Hypothalamus (tissue), 51 donors: ENCODE results near the gene MGME1.
"Not testable (repeated sequence)": the region's sequence is repeated elsewhere in the genome, so short reads cannot be mapped to it uniquely, and the experiment has no call there.

Experiments used
- DNase-seq, 51 donors: peaks; one replicate each; lab custom pipeline; 2025; lab: John Stamatoyannopoulos, UW

MGME1 gene

DNA sequence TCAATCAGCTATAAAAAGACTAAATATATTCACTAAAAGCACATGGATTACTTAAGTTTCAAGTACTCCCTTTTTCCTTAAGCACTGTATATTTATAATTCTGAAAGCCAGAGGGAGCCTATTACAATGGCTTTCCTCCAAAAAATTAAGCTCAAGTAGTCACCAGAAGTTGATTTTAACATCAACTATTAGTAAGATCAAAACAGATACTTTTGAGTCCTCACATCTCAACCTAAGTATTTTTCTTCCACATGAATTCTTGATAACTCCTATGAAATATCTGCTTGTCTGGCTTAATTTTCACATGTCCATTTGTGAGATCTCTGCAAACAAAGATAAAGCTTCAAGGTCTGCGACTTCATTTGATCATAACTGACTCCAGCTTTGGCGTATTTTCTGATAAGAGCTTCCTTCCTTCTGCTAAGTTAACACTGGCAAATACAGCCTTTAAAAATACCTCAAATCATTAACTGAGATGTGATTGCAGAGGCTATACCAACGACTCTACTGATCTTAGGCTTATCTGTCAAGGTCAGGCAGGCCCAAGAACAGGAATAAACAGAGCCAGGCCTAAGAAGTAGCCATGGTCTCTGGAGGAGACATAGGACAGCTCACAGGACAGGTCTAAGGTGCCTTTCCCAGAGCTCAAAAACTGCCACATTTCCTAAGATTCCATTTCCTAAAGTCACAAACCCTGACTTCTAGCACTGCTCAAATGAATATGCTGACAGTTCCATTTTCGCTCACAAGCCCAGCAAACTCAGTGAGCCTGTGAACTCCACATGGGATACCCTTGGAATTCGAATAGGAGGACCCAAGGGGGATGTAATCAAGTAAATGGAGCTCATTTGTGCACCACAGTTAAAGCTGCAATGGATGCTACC is 10.2 kb upstream of the MGME1 start:
- no peak for DNase-seq

DNA sequence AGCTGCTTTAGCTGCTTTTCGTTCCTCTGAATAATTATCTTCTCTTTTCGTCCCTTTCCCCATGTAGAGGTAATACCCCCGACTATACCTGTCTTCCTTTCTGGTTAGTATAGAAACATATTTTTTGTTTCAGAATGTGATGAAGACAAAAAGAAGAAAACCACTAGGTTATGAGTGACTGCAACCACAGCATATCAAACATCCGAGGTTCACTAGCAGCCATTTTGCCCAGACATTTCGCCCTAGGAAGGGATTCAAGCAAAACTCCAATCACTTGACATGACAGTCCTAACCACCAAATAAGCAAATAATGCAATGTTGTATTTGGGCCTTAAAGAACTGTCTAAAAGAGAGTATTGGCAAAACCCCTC is 9.6 kb upstream of the MGME1 start:
- no peak for DNase-seq

DNA sequence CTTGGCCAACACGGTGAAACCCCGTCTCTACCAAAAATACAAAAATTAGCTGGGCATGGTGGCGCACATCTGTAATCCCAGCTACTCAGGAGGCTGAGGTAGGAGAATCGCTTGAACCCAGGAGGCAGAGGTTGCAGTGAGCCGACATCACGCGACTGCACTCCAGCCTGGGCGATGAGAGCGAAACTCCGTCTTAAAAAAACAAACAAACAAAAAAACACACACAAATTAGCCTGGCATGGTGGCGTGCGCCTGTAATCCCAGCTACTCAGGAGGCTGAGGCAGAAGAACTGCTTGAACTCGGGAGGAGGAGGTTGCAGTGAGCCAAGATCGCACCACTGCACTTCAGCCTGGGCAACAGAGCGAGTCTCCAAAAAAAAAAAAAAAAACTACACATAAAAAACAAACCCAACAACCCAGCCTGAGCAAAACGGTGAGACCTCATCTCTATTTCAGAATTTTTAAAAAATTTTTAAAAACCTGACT is 8.4 kb upstream of the MGME1 start:
- DNase-seq: not testable (repeated sequence)

DNA sequence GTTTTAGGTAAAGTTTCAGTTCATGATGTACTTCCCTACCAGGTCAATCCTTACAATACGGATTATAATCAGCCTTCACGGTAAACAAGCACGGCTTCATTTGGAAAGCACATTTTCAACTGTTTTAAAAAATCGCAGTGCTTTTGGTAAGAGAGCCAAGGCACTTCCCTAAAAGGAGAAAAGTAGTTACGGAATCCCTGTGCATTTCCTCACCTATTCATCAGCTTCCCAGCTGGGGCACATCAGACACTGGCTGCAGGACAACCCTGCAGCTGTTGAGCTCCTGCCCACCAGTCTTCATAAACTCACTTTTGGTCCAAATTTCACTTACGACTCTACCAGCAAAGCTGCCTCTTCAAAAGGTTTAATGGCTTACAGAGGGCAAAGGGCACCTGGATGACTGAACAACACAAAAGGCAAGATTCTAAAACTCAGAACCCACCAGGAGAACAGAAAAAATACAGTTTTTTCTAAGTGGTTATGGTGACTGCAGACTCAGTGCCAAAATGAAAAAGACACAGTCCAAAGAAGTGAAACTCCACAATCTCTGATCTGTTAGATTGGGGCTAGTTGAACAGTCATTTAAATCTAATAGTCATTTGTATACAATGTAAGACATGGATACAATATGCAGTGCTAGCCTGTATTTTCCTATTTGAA is 7.8 kb upstream of the MGME1 start:
- DNase-seq: no peak

GRCh38 chr20:17961587-17961940 is 7.3 kb upstream of the MGME1 start:
- DNase-seq: no peak

- DNase-seq: no peak
These were observed 5.5 kb upstream of the MGME1 start for GRCh38 chr20:17963114-17963897.

DNA sequence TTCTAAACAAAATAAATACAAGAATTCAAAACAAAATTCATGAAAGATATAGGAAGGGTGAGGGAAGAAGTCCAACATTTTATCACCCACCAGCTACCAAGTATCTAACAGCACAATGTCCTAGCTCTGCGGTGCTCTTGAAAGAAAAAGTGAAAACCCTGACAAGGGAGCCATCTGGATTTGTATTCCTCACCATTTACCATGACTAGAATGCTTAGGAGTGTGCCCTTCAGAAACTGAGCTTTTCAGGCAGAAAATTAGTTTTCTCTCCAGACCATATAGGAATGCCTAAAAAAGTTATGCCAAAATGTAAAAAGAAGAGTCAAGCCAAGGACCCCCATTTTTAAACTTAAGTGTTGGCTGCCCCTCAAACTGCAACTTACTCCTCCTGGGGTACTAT is 4.7 kb upstream of the MGME1 start:
- DNase-seq: no peak

DNA sequence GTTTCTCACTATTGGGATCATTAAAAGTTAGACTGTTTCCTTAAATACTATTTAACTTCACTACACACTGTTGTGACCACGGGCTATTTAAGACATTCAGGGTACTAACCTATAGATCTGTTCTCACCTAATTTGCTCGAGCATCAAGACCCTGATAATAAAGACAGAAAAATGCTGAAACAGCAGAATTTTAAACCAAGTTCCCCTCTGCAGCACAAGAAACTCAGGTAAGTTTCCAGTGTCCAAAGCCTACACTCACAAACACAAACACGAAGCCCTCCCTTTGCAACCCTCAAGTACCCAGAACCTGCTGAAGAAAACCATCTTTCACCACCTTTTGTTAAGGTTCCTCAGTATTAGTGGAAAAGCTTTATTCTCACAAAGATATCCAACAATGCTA is 4.2 kb upstream of the MGME1 start:
- no peak for DNase-seq

- DNase-seq: no peak
These were observed 3.6 kb upstream of the MGME1 start for GRCh38 chr20:17965042-17965697.

DNA sequence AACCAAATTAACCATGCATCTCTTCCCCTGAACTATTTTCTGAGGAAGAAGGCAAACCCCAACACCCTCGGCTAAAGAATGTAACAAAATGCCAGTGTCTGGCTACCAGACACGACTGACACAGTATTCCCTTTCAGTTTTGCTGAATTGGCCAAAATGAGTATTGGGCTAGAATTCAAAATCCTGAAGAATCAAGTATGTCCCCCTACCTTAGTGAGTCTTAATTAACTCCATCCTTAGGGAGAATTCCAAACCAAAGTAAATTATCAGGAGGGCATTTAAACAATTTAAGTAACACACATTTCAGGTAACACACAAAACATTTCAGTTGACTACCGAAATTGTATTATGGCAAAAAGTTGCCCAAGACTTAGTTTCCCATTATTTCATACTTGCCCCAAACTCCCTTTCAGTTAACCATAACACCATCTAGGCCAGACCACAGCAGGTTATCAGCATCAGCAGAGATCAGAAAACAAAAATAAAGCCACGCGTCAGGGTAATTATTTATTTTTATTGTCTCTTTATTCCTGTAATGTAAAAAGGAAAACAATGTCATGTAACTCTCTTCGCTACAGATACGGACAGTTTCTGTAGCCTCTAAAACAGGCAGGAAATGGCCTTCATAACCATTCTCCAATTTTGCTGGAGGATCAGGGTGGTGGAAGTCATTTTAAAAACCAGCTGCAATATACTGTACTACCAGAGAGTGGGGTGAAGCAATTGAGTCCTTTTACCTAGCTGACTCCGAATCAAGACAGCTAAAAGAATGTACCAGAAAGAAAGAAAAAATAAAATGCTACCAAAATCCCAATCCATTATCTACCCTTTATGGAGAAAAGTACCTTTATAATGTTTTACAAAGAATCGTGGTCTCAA is 2.1 kb upstream of the MGME1 start:
- DNase-seq: no peak

- peak in 10 of 51 donors; percentile 42 to 72 (median 50) for DNase-seq
These were observed 1.1 kb upstream of the MGME1 start for GRCh38 chr20:17967521-17968365.

DNA sequence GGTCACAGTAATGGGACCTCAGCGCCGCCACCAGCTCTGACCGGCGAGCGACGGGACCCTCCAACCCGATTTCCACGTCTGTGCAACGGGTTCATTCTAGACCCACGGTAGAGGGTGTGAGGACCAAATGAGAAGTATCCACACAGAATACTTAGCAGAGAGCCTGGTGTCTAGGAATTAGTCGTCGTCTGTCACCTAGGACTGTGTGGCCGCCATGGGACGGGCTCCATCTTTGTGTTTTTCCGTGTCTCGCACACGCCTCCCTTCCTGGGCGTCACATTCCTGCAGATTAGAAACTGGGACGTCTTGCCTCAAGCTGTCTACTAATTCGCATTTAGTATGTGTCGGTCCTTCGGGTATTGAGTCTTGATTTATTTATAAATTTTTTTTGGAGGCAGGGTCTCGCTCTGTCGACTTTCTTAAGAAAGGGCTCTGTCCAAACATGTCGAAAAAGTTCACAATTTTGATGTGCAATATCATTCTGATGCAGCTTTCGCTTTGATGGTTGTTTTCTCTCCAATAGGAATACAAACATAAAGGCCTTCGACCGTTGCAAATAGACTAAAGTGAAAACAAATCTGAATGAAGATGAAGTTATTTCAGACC is 563 bp downstream of the MGME1 start:
- DNase-seq: peak in 6 of 51 donors; percentile 23 to 52 (median 38)

- DNase-seq: peak in 11 of 51 donors; percentile 5 to 68 (median 14)
These were observed 1.1 kb downstream of the MGME1 start for GRCh38 chr20:17969884-17970409.

DNA sequence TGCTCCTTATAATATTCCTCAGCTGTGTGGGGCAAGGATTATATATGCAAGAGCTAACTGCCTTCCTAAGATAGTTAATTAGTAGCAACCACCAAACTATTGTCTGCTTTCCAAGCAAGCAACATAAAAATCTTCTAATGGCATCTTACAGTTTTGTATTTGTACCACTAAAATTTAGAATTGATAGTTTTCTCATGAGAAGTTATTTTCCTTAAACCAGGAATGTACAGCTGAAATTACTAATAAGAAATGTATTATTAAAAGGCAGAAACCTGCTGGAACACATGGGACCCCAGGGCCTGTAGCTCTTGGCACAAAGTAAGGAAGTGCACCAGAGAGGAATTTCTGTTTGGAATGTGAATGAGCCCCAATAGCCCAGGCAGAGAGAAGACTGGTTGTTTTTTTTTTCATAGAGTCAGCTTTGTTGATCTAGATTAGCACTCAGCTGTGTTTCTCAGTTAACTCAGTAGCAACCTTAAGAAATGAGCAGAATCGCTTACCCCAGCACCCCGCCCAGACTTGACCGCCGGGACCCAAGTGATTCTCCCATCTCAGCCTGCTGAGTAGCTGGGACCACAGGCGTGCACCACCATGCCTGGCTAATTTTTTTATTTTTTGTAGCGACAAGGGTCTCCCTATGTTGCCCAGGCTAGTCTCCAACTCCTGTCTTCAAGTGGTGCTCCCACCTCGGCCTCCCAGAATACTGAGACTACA is 2.6 kb downstream of the MGME1 start:
- no peak for DNase-seq

DNA sequence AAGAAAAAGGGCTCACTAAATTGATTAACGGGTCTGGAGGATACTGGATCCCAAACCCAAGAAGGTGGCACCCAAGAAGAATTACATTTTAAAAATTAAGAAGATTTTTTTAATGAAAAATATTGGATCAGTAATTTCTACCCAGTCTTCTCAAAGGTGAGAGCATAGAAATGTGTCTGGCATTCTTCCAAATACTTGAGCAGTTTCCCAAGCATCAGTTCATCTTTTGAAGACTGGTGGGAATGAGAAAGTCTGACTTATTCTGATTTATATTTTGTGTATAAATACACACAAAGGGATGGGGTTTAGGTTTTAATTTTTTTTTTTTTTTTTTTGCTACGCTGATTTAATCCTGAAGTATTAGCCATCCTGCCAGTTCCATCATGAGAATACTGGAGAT is 3.3 kb downstream of the MGME1 start:
- no peak for DNase-seq

- DNase-seq: no peak
These were observed 7.5 kb downstream of the MGME1 start for GRCh38 chr20:17976305-17976704.

DNA sequence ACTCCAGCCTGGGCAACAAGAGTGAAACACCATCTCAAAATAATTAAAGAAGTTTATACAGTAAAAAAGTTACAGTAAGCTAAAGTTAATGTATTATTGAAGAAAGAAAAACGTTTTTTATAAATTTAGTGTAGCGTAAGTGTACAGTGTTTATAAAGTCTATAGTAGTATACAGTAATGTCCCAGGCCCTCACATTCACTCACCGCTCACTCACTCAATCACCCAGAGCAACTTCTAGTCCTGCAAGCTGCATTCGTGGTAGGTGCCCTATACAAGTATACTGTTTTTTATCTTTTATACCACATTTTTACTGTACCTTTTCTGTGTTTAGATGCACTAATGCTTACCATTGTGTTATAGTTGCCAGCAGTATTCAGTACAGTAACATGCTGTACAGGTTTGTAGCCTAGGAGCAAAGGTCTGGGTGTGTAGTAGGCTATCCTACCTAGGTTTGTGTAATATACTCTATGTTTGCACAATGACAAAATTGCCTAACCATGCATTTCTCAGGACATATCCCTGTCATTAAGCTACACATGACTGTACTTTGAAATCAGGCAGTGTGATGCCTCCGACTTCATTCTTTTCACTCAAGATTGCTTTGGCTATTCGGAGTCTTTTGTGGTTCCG is 16.7 kb downstream of the MGME1 start:
- no peak for DNase-seq
